HG03064 (cell line): ENCODE results near the gene RAB10.
"Not testable (repeated sequence)": the region's sequence is repeated elsewhere in the genome, so short reads cannot be mapped to it uniquely, and the experiment has no call there.

Experiments used
- ATAC-seq: cut with Tn5 transposase; IDR thresholded peaks from one replicate; pipeline ENCODE4 v1.9.1; 2021; ENCODE audit warnings: low read depth; ENCODE audit not compliant: unreplicated experiment

RAB10 gene

GRCh38 chr2:26086779-26087178 is 52.9 kb downstream of the RAB10 start:
- ATAC-seq = no peak

DNA sequence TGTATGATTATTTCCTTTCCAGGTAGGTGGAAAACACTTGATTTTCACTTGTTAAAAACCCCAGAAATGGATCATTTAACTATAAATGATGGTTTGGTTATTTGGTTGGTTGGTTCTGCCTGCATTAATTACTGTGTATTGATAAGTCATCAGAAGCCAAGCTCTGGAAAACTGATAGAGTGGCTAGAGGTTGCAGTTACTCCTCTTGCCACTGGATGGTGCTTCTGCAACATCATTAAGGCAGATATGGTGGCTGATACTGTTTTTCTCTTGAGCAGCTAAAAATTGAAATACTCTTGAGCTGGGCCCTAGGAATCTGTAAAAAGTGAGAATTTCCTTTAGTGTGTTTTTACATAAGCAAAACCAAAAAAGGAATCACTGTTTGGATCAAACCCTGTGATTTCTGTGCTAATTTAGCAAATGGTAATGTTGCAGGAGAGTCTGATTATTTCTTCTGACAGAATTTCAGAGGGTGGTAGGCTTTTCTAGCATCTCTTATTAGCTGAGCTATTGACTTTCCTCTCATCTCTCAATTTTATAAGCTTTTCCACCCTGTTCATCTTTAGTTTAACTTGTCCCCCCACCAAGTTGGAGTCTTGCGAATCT is 54.3 kb downstream of the RAB10 start:
- no peak for ATAC-seq

- ATAC-seq = not testable (repeated sequence)
These were observed 55.0 kb downstream of the RAB10 start for GRCh38 chr2:26088931-26089330.

DNA sequence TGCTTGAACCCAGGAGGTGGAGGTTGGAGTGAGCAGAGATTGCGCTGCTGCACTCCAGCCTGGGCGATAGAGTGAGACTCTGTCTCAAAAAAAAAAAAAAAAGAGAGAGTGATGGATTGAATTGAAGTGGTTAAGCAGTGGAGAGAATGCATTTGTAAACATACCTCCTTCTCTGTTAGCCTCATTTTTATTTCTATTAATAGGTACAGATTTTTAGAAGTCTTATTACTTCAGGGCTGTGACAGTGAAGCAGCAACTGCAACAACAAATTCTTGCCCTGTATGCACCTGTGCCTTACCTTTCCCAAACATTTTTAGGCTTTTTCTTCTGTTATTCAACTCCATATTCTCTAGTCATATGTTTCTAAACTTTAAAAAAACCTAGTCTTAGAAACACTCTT is 55.5 kb downstream of the RAB10 start:
- no peak for ATAC-seq

DNA sequence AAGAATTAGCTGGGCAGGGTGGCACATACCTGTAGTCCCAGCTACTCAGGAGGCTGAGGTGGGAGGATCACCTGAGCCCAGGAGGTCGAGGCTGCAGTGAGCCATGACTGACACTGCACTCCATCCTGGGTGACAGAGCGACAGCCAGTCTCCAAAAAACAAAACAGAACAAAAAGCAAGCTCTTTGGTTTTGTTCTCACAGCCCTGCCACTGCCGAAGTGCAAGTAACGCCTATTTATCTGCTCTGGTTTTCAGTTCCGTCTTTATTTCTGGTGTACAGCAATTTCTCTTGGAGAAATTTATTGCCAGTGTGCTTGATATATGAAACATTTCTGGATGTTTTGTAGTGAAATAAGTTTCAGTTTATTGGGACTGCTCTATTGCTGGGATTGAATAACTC is 61.9 kb downstream of the RAB10 start:
- no peak for ATAC-seq

DNA sequence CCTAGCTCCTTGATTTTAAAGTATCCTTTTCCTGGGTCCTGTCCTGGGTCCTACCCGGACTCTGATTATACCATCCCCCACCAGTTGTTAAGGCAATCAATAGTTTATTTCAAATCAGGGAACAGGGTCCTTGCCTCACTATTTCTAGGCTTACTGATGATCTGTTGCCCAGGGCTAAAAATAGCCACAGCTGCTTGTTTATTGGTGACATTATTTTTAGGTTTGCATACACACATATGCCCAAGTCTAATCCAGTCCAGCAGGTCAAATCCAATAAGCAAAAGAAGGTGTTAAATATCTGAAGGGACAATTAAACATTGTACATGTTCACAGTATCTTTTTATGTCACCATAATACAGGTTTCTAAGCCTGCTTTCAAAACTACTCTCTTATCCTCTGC is 66.0 kb downstream of the RAB10 start:
- no peak for ATAC-seq

DNA sequence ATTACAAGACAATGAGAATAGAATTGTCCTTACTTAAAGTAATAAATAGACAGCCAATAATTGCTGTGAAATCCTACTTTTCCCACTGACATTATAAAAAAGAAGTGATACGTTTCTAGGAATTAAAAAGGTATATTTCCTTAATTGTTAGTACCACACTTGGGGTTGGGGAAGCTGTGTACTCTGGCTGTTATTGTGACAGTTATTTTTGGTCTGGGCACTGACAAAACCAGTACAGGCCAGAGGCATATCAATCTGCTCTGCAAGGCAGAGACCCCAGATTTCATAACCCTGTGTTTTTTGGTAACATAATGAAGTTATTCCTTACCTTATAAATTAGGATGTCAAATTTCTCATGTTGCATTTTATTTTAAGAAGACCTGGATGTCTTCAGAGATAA is 66.5 kb downstream of the RAB10 start:
- ATAC-seq = no peak

GRCh38 chr2:26103752-26104151 is 69.9 kb downstream of the RAB10 start:
- no peak for ATAC-seq

DNA sequence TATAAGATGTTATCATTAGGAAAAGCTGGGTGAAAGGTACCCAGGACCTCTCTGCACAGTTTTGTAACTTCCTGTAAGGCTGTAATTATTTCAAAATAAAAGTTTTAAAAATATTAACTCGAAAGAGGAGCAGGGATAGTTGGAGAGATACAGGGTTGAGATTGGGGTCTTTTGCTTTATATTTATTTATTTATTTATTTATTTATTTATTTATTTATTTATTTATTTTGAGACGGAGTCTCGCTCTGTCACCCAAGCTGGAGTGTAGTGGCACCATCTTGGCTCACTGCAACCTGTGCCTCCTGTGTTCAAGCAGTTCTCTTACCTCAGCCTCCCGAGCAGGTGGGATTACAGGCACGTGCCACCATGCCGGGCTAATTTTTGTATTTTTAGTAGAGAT is 74.8 kb downstream of the RAB10 start:
- not testable (repeated sequence) for ATAC-seq

DNA sequence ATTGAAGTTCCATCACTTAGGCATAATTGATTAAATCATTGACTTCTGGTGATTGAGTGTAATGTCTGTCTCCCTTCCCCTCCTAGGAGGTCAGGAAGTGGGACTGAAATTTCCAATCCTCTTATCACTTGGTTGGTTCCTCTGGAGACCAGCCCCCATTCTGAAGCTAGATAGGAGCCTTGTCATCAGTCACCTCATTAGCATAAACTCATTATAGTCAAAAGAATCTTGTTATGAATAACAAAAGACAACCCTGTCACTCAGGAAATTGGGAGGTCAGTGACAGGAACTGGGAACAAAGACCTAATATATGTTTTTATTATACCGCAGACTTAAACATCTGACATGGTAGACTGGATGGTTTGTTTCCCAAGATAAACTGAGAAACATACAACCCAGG is 78.3 kb downstream of the RAB10 start:
- no peak for ATAC-seq

GRCh38 chr2:26114151-26114550 is 80.3 kb downstream of the RAB10 start:
- no peak for ATAC-seq

DNA sequence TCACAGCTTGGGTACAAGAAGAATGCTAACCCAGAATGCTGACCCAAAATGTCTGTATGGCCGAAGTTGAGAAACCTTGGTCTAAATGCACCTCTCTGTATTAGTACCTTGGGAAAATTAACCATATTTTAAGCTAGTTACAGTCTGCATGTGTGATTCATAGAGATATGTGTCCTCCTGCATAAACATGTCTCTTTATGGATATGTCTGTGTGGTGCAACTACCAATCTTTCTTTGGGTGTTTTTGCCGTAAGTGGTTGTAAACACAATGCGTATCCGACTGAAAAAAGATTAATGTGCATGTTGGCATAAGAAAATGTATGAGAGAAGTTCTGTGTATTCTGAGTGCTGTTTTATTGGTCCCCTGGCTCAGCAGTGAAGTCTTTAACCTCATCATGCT is 84.8 kb downstream of the RAB10 start:
- ATAC-seq = no peak

DNA sequence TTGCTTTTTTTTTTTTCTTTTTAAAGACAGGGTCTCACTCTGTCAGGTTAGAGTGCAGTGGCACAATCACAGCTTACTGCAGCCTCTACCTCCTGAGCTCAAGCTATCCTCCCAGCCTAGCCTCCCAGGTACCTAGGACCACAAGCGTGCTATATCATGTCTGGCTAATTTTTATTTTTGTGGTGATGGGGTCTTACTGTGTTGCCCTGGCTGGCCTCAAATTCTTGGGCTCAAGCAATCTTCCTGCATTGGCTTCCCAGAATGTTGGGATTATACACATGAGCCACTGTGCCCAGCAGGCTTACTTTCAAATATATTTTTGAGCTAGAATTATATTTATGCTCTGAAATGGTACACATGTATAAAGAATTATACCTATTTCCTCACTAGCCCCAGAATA is 85.6 kb downstream of the RAB10 start:
- no peak for ATAC-seq

GRCh38 chr2:26122630-26123029 is 88.7 kb downstream of the RAB10 start:
- no peak for ATAC-seq

- no peak for ATAC-seq
These were observed 89.5 kb downstream of the RAB10 start for GRCh38 chr2:26123426-26123825.

DNA sequence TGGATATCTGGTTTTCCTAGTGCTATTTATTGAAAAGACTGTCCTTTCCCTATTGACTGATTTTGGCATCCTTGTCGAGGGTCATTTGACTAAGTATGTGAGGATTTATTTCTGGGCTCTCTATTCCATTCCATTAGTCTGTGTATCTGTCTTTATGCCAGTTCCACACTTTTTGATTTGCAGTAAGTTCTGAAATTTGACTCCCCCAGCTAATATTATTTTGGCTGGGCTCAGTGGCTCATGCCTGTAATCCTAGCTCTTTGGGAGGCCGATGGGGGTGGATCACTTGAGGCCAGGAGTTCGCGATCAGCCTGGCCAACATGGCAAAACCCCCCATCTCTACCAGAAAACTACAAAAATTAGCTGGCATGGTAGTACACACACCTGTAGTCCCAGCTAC is 92.2 kb downstream of the RAB10 start:
- no peak for ATAC-seq

GRCh38 chr2:26128176-26128575 is 94.3 kb downstream of the RAB10 start:
- no peak for ATAC-seq

- no peak for ATAC-seq
These were observed 96.9 kb downstream of the RAB10 start for GRCh38 chr2:26130763-26131162.

GRCh38 chr2:26136451-26136850 is 102.6 kb downstream of the RAB10 start:
- no peak for ATAC-seq

DNA sequence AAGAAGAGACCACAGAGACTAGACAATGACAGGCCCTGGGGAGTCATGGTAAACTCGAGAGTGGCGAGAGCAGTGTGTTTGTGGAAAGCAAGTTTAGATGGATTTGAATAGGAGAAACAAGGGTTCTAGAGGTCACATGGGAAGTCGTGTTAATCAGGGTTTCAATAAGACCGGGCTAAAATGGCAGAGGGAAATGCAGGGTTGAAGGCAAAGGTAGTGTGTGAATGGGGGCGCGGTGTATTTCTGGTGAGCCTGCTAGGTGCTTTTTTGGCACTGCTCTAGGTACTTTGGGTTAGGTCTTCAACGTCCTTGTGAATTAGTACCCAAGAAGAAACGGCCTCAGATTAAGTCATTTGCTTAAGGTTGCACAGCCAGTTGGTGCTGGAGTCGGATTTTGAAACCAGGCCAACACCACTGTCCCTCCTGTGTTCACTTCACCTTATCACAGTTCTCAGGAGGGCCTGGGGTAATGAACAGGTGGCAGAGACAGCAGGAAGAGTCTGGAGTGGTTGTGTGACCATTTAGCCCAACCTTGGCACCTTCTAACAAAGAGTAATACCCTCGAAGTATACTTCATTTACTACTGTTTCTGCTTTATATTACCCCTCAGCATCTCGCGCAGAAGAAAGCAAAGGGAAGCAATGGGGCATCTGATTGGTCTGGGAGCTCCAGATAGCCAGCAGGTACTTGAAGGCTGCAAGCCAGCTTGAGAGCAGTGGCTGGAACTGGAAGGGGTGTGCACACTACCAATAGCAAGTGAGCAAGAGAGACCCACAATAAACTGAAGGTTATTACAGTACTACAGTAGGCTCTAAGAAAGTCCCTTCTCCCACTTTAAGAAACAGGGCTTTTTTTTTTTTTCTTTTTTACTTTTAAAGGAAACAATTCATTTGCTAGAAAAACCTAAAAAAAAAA is 105.6 kb downstream of the RAB10 start:
- ATAC-seq = no peak

DNA sequence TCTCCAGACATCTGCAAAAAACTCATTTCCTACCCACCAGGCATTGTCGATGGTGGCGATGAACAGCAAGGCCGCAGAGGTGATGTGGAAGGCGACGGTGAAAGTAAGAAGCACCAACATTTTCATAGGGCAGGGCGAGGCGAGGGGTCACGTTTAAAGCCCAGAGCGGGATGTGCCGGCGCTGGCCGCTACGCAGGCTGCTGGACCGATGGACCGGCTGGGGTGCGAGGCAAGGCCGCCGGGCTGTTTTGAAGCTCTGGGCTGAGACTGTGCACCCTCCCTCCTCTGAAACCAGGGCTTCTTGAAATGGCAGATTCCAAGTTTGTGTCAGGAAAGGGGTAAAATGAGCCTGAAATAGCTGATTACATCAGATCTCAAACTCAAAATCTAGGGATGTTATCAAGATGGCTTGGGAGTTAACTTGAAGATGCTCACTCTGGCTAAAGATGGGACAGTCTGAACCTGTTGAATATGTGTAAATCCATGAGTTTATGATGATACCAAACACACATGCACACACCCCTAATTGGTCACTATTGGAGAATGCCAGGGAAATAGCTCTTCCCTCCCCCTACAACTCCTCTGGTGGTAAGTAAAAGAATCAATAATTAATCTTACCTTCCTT is 107.4 kb downstream of the RAB10 start:
- no peak for ATAC-seq

DNA sequence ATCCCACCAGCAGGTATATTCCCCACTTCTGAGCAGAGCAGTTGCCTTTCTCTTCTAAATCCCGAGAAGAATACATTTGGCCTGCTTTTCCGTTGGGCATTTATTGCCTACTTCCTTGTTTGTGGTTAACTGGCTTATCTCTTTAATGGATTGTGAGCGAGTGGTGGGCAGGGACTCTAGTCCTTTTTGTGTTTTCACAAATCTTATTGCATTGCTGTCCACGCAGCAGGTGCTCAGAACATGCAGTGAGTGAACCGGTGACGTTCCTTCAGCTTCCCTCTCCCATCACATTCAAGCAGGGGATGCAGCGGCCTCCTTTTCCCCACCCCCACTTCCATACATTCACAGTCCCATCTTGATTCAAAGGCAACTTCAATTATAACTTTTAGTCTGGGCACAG is 110.1 kb downstream of the RAB10 start:
- ATAC-seq = no peak
